GM21717 (cell line): Measurements from ENCODE around the gene PEF1.

Experiments used
- ATAC-seq: cut with Tn5 transposase; IDR thresholded peaks from one replicate; pipeline ENCODE4 v1.9.1; 2021; ENCODE audit warnings: mild to moderate bottlenecking, moderate library complexity; ENCODE audit not compliant: unreplicated experiment

The PEF1 gene

GRCh38 chr1:31644560-31645273 lies at the start of gene PEF1:
TSS of gene PEF1 (minus strand) at chr1:31644876. CDS start at chr1:31644864, 12 bp downstream.
- peak; percentile 78 for ATAC-seq

- no peak for ATAC-seq
Measured at GRCh38 chr1:31693231-31693630, 48.6 kb upstream of the PEF1 start.

- no peak for ATAC-seq
Measured at GRCh38 chr1:31691951-31692350, 47.3 kb upstream of the PEF1 start.

- no peak for ATAC-seq
Measured at GRCh38 chr1:31691446-31691845, 46.8 kb upstream of the PEF1 start.

- ATAC-seq, result no peak
Measured at GRCh38 chr1:31690921-31691320, 46.2 kb upstream of the PEF1 start.

- no peak for ATAC-seq
Measured at GRCh38 chr1:31689854-31690253, 45.2 kb upstream of the PEF1 start.

GRCh38 chr1:31689379-31689778 lies 44.7 kb upstream of the PEF1 start:
- ATAC-seq, result no peak

GRCh38 chr1:31688233-31688918 lies 43.7 kb upstream of the PEF1 start:
- no peak for ATAC-seq

GRCh38 chr1:31687601-31688000 lies 42.9 kb upstream of the PEF1 start:
- ATAC-seq, result no peak

- ATAC-seq, result no peak
Measured at GRCh38 chr1:31685795-31686194, 41.1 kb upstream of the PEF1 start.

- no peak for ATAC-seq
Measured at GRCh38 chr1:31683997-31684396, 39.3 kb upstream of the PEF1 start.

GRCh38 chr1:31681415-31681814 lies 36.7 kb upstream of the PEF1 start:
- no peak for ATAC-seq

GRCh38 chr1:31679676-31680230 lies 35.1 kb upstream of the PEF1 start:
- ATAC-seq, result no peak

GRCh38 chr1:31679091-31679490 lies 34.4 kb upstream of the PEF1 start:
- ATAC-seq, result no peak

- no peak for ATAC-seq
Measured at GRCh38 chr1:31678681-31679080, 34.0 kb upstream of the PEF1 start.

- ATAC-seq, result no peak
Measured at GRCh38 chr1:31677949-31678348, 33.3 kb upstream of the PEF1 start.

- ATAC-seq, result no peak
Measured at GRCh38 chr1:31677401-31677800, 32.7 kb upstream of the PEF1 start.

- no peak for ATAC-seq
Measured at GRCh38 chr1:31675756-31676155, 31.1 kb upstream of the PEF1 start.

GRCh38 chr1:31675161-31675560 lies 30.5 kb upstream of the PEF1 start:
- no peak for ATAC-seq

GRCh38 chr1:31674626-31675025 lies 29.9 kb upstream of the PEF1 start:
- ATAC-seq, result no peak

GRCh38 chr1:31673433-31673832 lies 28.8 kb upstream of the PEF1 start:
- ATAC-seq, result no peak

- ATAC-seq, result no peak
Measured at GRCh38 chr1:31672986-31673385, 28.3 kb upstream of the PEF1 start.
